H9 (cell line): ENCODE measurements around the gene RAB33A. TPM values are rescaled to one million over a fixed set of nuclear protein-coding genes. Genes with fewer than 3 reads are reported as not detected.

Source experiments
- total RNA-seq: library from RNA; stranded (reverse); gene quantifications from 2 replicates; pipeline ENCODE4 v1.2.1, GENCODE V29; 2021

The RAB33A gene
- total RNA-seq, 1 experiment from 2014 or later: 0.59 TPM

Other genes with a start within 250 kb of the RAB33A start
- 6.1 TPM in 2 replicates for gene BCORL1, start 189.3 kb upstream of the RAB33A start, total RNA-seq
- gene ELF4, start 61.5 kb upstream of the RAB33A start, total RNA-seq: 0.59 and 0.81 TPM in 2 replicates
- gene AIFM1, start 6.1 kb upstream of the RAB33A start, total RNA-seq: 43.7 and 45.9 TPM in 2 replicates
- gene ZNF280C, start 96.9 kb downstream of the RAB33A start, total RNA-seq: 6.6 and 8.2 TPM in 2 replicates
- 11.7 and 12.7 TPM in 2 replicates for gene SLC25A14, start 168.0 kb downstream of the RAB33A start, total RNA-seq
- not detected in 2 replicates for gene GPR119, start 213.7 kb downstream of the RAB33A start, total RNA-seq
- gene RBMX2, start 230.0 kb downstream of the RAB33A start, total RNA-seq: 19.5 and 22.1 TPM in 2 replicates